ENCODE data around the gene C1QTNF8. TPM values are rescaled to one million over a fixed set of nuclear protein-coding genes. Genes with fewer than 3 reads are reported as not detected.

C1QTNF8 gene
- total and polyA plus RNA-seq, 11 donors, result not detected

DNA sequence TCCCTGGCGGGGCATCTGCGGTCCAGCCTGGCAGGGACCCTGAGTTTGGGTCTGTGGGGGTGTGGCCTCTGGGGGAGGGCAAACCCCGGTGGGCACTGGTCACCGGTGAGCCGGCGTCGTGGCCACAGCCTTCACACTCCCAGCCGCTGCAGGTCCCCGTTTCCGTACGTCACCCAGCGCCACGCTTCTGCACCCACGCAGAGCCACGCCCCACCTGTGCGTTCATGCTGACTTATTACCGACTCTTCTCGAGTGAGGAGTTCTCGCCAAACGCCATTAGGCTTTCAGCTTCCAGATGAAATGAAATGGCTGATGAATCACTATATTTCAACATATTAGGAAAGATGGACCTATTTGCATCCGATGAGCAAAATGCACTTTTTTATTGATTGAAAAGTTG, 32.3 kb downstream of the C1QTNF8 start:
- 73 to 77% (median 77%) methylated on average over 21 of the region's 21 CpGs for WGBS, 4 donors
- peaks cover 4 to 59% (median 20%) of the 10 kb centered on the region in 9 donors for H3K27me3 ChIP-seq
- no peak for TF ChIP-seq POLR2A (IDR thresholded peaks at IDR 0.05)
- TF ChIP-seq, protein P1, sequence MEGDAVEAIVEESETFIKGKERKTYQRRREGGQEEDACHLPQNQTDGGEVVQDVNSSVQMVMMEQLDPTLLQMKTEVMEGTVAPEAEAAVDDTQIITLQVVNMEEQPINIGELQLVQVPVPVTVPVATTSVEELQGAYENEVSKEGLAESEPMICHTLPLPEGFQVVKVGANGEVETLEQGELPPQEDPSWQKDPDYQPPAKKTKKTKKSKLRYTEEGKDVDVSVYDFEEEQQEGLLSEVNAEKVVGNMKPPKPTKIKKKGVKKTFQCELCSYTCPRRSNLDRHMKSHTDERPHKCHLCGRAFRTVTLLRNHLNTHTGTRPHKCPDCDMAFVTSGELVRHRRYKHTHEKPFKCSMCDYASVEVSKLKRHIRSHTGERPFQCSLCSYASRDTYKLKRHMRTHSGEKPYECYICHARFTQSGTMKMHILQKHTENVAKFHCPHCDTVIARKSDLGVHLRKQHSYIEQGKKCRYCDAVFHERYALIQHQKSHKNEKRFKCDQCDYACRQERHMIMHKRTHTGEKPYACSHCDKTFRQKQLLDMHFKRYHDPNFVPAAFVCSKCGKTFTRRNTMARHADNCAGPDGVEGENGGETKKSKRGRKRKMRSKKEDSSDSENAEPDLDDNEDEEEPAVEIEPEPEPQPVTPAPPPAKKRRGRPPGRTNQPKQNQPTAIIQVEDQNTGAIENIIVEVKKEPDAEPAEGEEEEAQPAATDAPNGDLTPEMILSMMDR (IDR thresholded peaks at IDR 0.05), result no peak
- peaks cover 0 to 11% (median 0%) of the 10 kb centered on the region in 12 donors for H3K9me3 ChIP-seq
- H3K4me3 ChIP-seq, result no peak overlapping the region
- DNase-seq, result no peak
- intact Hi-C loops (cut with DNase I), result no loop called here
- ATAC-seq, result no peak
- H3K4me1 ChIP-seq, result no peaks in the 10 kb centered on the region
- no peak overlapping the region for H3K27ac ChIP-seq
- no peaks in the 10 kb centered on the region for H3K36me3 ChIP-seq

DNA sequence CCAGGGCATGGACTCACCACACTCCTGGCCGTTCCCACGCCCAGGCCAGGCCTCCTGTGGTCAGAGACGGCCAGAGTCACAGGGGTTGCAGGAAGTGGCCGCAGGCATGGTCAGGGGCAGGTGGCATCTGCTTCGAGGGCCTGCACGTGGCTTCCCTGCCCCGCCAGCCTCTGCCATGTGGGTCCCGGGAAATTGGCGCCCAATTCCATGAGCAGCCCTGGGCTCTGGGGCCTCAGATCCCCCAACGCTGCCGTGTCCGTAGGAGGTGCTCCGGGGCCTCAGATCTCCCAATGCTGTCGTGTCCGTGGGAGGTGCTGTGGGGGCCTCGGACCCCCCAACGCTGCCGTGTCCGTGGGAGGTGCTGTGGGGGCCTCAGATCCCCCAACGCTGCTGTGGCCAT, 33.1 kb downstream of the C1QTNF8 start:
- intact Hi-C loops (cut with DNase I), result no loop called here
- peaks cover 0 to 12% (median 0%) of the 10 kb centered on the region in 12 donors for H3K9me3 ChIP-seq
- H3K36me3 ChIP-seq, result no peaks in the 10 kb centered on the region
- no peak for TF ChIP-seq POLR2A (IDR thresholded peaks at IDR 0.05)
- TF ChIP-seq, protein P1 (IDR thresholded peaks at IDR 0.05), result no peak
- H3K27me3 ChIP-seq, result peaks cover 4 to 57% (median 17%) of the 10 kb centered on the region in 9 donors
- H3K4me3 ChIP-seq, result no peak overlapping the region
- H3K4me1 ChIP-seq, result no peaks in the 10 kb centered on the region
- H3K27ac ChIP-seq, result no peak overlapping the region
- WGBS, 4 donors, result 60 to 76% (median 73%) methylated on average over 9 to 20 of the region's 20 CpGs
- ATAC-seq, result no peak
- DNase-seq, result no peak

DNA sequence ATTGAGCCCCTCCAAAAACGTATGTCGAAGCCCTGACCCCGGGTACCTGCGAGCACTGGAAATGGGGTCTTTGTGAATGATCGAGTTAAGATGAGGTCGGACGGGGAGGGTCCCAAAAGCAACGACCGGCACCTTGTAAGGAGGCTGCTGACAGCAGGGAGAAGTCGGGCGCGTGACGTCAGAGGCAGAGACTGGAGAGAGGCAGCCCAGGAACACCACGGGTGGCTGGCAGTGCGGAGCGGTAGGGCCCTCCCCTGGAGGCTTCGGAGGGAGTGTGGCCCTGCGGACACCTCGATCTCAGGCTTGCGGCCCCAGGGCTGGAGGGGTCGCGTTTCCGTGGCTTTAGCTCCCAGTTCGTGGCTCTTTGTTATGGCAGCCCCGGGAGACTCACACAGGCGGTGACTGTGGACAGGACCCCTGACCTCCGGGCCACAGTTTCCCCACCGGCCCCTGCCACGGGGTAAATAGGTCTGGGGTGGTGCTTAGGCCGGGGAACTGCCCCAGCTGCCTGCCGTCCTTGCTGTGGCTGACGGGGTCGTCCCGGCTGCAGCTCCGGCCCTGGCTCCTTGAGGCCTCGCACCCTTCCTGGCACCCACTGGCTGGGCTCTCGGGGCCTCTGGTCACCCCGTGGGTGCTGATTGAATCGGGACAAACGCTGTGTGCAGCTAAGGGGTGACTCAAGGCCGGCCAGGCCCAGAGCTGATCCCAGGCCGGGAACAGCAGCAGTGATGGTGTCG, 34.1 kb downstream of the C1QTNF8 start:
- Histone ChIP-seq H3K27me3 (peaks cover 4 to 58% (median 17%) of the 10 kb centered on the region in 9 donors), H3K27ac (no peak overlapping the region), H3K4me3 (no peak overlapping the region), H3K36me3 (no peaks in the 10 kb centered on the region), H3K9me3 (peaks cover 0 to 16% (median 0%) of the 10 kb centered on the region in 12 donors), H3K4me1 (no peaks in the 10 kb centered on the region)
- intact Hi-C loops (cut with DNase I), result no loop called here
- 79 to 83% (median 81%) methylated on average over 22 to 43 of the region's 43 CpGs for WGBS, 4 donors
- no peak for ATAC-seq
- no peak for TF ChIP-seq POLR2A (IDR thresholded peaks at IDR 0.05)
- TF ChIP-seq, protein P1 (IDR thresholded peaks at IDR 0.05), result no peak
- no peak for DNase-seq

DNA sequence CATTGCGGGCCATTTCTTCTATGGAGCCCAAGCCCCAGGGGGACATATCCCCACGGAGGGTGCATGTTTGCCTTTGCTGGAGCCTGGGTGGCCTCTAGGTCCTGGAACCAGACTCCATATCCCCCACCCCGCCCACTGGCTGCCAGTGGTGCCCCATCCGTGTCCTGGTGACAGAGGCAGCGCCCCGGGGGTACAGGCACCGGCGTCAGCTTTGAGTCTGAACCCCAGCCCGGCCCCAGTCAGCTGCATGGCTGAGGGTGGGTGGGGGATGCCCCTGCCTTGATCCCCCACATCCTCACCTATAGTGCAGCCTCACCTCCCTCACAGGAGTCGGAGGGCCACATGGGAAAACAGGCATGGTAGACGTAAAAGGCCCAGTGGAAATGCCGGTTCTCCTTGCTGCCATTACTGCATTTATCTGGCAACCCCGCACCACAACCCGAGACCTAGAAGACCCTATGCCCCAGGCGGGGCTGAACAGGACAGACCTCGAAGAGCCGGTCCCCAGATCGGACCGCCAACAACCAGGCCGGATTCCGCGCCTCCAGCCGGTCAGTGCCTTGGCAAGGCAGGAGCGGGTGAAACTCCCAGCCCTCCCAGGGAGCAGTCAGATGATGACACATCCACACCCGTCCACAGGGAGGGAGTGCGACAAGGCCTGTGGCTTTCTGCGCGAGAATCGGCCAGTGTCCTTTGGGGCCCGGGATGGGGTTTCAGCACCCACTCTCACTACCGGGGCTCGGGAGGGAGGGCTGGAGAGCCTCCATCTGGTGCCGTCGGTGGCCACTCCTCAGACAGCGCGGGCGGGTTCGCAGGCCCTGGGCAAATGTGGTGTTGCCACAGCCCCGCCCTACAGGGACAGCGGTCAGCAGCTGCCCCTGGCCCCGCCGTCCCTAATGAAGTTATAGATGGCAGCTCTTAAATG, 35.4 kb downstream of the C1QTNF8 start:
- WGBS, 4 donors, result 72 to 84% (median 80%) methylated on average over 22 to 42 of the region's 42 CpGs
- intact Hi-C loops (cut with DNase I), result no loop called here
- Histone ChIP-seq H3K4me1 (no peaks in the 10 kb centered on the region), H3K9me3 (peaks cover 0 to 19% (median 0%) of the 10 kb centered on the region in 12 donors), H3K4me3 (no peak overlapping the region), H3K27ac (no peak overlapping the region), H3K36me3 (no peaks in the 10 kb centered on the region), H3K27me3 (peaks cover 4 to 47% (median 11%) of the 10 kb centered on the region in 9 donors)
- DNase-seq, result no peak
- no peak for TF ChIP-seq POLR2A (IDR thresholded peaks at IDR 0.05)
- TF ChIP-seq, protein P1 (IDR thresholded peaks at IDR 0.05), result no peak
- no peak for ATAC-seq
